Tibial nerve (tissue), 4 donors: ENCODE measurements around the gene NCK2. TPM values are rescaled to one million over a fixed set of nuclear protein-coding genes. Genes with fewer than 3 reads are reported as not detected.

ENCODE experiments used
- DNase-seq, 2 donors: peaks; one replicate each; pipeline ENCODE4 v3.0.0-alpha.2; 2019; ENCODE audit warnings: low spot score in 2 of 2
- H3K27ac ChIP-seq, 4 donors: fragments of 200-600 bp; sonication (generic) in 3 of 4; one replicate each; pipeline ENCODE4 v1.5.1; 2017 to 2019; ENCODE audit warnings: mild to moderate bottlenecking in 1 of 4
- H3K27me3 ChIP-seq, 2 donors: fragments of 200-600 bp; sonication (generic) in 1 of 2; one replicate each; pipeline versions ENCODE4 v1.5.1 to v1.6.0; 2017 to 2019
- H3K36me3 ChIP-seq, 3 donors: fragments of 200-600 bp; sonication (generic); one replicate each; pipeline ENCODE4 v1.5.1; 2018 to 2019
- H3K4me1 ChIP-seq, 4 donors: fragments of 200-600 bp; sonication (generic) in 3 of 4; one replicate each; pipeline ENCODE4 v1.5.1; 2017 to 2019
- H3K4me3 ChIP-seq, 4 donors: fragments of 200-600 bp; sonication (generic) in 3 of 4; one replicate each; pipeline ENCODE4 v1.5.1; 2017 to 2019; ENCODE audit warnings: mild to moderate bottlenecking in 1 of 4, moderate library complexity in 1 of 4
- H3K9me3 ChIP-seq, 4 donors: fragments of 200-600 bp; sonication (generic) in 3 of 4; one replicate each; pipeline ENCODE4 v1.5.1; 2017 to 2019
- CTCF ChIP-seq, 5 experiments: fragments of 200-600 bp in 3 of 5; fragments of 450-650 bp in 2 of 5; sonication (generic) in 3 of 5; IDR thresholded peaks; one replicate each; pipeline ENCODE4 v1.5.1; 2016 to 2019; ENCODE audit warnings: antibody characterized with exemption in 5 of 5, mild to moderate bottlenecking in 3 of 5, moderate library complexity in 2 of 5
- EP300 ChIP-seq, 2 donors: sonication (generic); formaldehyde crosslinking; IDR thresholded peaks; one replicate each; pipeline ENCODE4 v1.6.1; 2017; ENCODE audit warnings: antibody characterized with exemption in 2 of 2, mild to moderate bottlenecking in 1 of 2
- POLR2A ChIP-seq, 2 donors: fragments of 450-650 bp; IDR thresholded peaks; one replicate each; pipeline ENCODE4 v1.6.1; 2017; ENCODE audit warnings: antibody characterized with exemption in 2 of 2, mild to moderate bottlenecking in 2 of 2, moderate library complexity in 2 of 2
- WGBS, 2 donors: methylation state at CpG; one replicate each; pipeline ENCODE4 v1.1.5; 2018; 5-methylcytosine and 5-hydroxymethylcytosine counted together
- total RNA-seq, 4 donors: library from RNA; depleted of rRNA; stranded (reverse); fragments of >200 nt; gene quantifications; one replicate each; pipeline ENCODE4 v1.1.0, GENCODE V29; 2016

The NCK2 gene
- total RNA-seq, 4 donors from 2014 or later, result 22.6 to 35.9 (median 28.1) TPM

DNA sequence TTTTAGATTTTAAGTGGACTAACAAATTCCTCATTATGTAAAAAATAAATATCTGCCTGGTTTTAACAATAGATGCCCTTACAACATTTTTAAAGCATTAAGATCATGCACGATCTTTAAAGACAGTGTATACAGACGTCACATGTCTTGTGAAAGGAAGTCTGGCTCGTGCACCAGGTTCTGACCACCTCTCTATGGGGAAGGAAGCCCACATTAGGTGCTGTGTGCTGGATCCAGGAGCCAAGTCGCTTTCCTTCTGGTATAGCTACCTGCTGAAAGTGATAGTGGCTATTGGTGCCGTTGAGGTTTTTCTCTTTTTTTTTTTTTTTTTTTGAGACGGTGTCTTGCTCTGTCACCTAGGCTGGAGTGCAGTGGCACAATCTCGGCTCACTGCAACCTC, 116.5 kb downstream of the NCK2 start:
- Histone ChIP-seq H3K27me3 (no peaks in the 10 kb centered on the region), H3K9me3 (no peaks in the 10 kb centered on the region), H3K4me3 (no peak overlapping the region), H3K4me1 (peaks cover 0 to 16% (median 0%) of the 10 kb centered on the region in 4 donors), H3K36me3 (peaks cover 0 to 3% (median 0%) of the 10 kb centered on the region in 3 donors), H3K27ac (no peak overlapping the region)
- 76 to 77% methylated on average over 7 of the region's 7 CpGs for WGBS, 2 donors
- no peak for DNase-seq
- no peak for TF ChIP-seq EP300 (IDR thresholded peaks at IDR 0.05)
- no peak for TF ChIP-seq POLR2A (IDR thresholded peaks at IDR 0.05)
- no peak for TF ChIP-seq CTCF (IDR thresholded peaks at IDR 0.05)

GRCh38 chr2:105862843-105863242, 118.1 kb downstream of the NCK2 start:
- WGBS, 2 donors, result 70 to 73% methylated on average over 5 of the region's 5 CpGs
- Histone ChIP-seq H3K4me3 (no peak overlapping the region), H3K36me3 (no peaks in the 10 kb centered on the region), H3K4me1 (peaks cover 0 to 32% (median 3%) of the 10 kb centered on the region in 4 donors), H3K27me3 (no peaks in the 10 kb centered on the region), H3K9me3 (no peaks in the 10 kb centered on the region), H3K27ac (no peak overlapping the region)
- DNase-seq, result no peak
- TF ChIP-seq EP300 (IDR thresholded peaks at IDR 0.05) (no peak), POLR2A (IDR thresholded peaks at IDR 0.05) (no peak), CTCF (IDR thresholded peaks at IDR 0.05) (no peak)

GRCh38 chr2:105864262-105864661, 119.5 kb downstream of the NCK2 start:
- no peaks in the 10 kb centered on the region for H3K36me3 ChIP-seq
- TF ChIP-seq CTCF (IDR thresholded peaks at IDR 0.05), result no peak
- no peak for TF ChIP-seq EP300 (IDR thresholded peaks at IDR 0.05)
- no peak for TF ChIP-seq POLR2A (IDR thresholded peaks at IDR 0.05)
- 82 to 86% methylated on average over 6 of the region's 6 CpGs for WGBS, 2 donors
- no peak for DNase-seq
- H3K4me1 ChIP-seq, result peaks cover 0 to 41% (median 5%) of the 10 kb centered on the region in 4 donors
- H3K27ac ChIP-seq, result no peak overlapping the region
- H3K27me3 ChIP-seq, result no peaks in the 10 kb centered on the region
- H3K9me3 ChIP-seq, result no peaks in the 10 kb centered on the region
- no peak overlapping the region for H3K4me3 ChIP-seq

GRCh38 chr2:105865222-105865913, 120.7 kb downstream of the NCK2 start:
- H3K36me3 ChIP-seq, result no peaks in the 10 kb centered on the region
- DNase-seq, result no peak
- 84% methylated on average over 9 of the region's 9 CpGs for WGBS, 2 donors
- TF ChIP-seq EP300 (IDR thresholded peaks at IDR 0.05) (no peak), POLR2A (IDR thresholded peaks at IDR 0.05) (no peak), CTCF (IDR thresholded peaks at IDR 0.05) (no peak)
- no peaks in the 10 kb centered on the region for H3K9me3 ChIP-seq
- no peaks in the 10 kb centered on the region for H3K27me3 ChIP-seq
- peaks cover 0 to 38% (median 5%) of the 10 kb centered on the region in 4 donors for H3K4me1 ChIP-seq
- H3K4me3 ChIP-seq, result no peak overlapping the region
- no peak overlapping the region for H3K27ac ChIP-seq
